Measurements from ENCODE around the gene TMEM231. TPM values are rescaled to one million over a fixed set of nuclear protein-coding genes. Genes with fewer than 3 reads are reported as not detected.
"Not testable (repeated sequence)": the region's sequence is repeated elsewhere in the genome, so short reads cannot be mapped to it uniquely, and the experiment has no call there.

Gene TMEM231
- total RNA-seq, 2 experiments from 2014 or later: 2.1 to 2.3 TPM

DNA sequence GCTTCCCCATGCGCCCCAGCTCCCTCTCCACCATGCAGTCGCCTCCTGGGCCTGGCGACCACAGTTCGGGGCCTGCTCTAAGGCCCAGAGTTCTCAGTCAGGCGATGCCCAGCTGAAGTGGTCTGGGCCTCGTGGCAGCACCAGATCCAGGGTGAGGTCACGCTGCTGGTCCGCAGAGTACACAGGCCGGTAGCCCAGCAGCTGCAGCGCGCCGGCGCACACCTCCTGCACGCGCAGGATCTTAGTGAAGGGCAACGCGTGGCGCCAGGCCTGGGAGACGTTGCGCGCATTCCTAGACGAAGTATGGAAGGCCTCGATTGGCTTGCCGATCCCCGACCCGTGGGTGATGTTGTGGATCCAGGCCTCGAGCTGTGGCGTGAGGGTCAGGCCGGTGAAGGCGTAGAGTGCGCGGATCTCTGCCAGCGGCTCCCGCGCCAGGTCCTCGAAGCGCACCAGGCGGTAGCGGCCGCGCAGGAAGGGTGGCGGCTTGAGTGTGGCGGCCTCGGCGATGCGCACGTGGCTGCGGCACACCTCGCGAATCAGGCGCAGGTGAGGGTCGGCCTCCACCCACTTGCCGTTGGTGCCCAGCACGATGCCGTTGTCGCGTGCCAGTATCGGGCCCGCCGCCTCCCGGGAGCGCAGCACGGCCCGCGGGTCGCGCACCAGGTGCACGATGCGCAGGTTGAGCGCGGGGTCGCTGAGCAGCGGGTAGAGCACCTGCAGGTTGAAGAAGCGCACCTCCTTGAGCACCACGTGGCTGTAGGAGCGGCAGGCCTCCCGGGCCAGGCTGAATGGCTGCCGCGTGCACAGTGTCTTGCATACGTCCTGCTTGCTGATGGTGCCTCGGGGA is 26.8 kb downstream of the TMEM231 start:
- POLR2A ChIA-PET: no interaction called here
- Mint-ChIP-seq H3K27me3 (ENCODE audit: low read depth) (no peaks in the 10 kb centered on the region), H3K4me1 (ENCODE audit: low read depth) (no peaks in the 10 kb centered on the region), H3K4me3 (no peak overlapping the region), H3K27ac (no peak overlapping the region), H3K9me3 (ENCODE audit: insufficient read depth) (no peaks in the 10 kb centered on the region), H3K36me3 (ENCODE audit: low read depth) (no peaks in the 10 kb centered on the region)
- ATAC-seq (no peak), DNase-seq (no peak)
- CTCF ChIA-PET: no interaction called here

DNA sequence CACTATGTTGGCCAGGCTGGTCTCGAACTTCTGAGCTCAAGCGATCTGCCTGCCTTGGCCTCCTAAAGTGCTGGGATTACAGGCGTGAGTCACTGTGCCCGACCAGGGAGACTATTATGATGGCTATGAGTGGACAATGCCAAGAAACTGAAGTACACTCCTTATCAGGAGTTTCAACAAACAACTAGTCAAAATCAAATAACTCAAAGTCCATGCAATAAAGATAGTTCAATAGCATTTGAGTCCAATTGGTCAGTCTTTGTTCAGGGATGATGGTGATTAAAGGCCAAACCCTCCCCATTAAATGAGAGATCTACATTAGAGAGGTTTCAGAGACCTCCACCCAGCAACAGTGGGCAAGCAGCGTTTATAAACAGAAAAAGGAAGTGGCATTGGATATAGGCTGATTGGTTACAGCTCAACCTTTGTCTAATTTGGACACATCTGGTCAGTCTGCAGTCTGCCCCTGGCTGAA is 28.2 kb downstream of the TMEM231 start:
- H3K27me3 Mint-ChIP-seq (ENCODE audit: low read depth): no peaks in the 10 kb centered on the region
- ATAC-seq (no peak), DNase-seq (no peak)
- CTCF ChIA-PET: interaction anchor here (1.3 kb wide), 1 partner anchor 11 kb away, joined by 4 read pairs; no protein-coding TSS in a partner anchor
- no peak overlapping the region for H3K27ac Mint-ChIP-seq
- POLR2A ChIA-PET: no interaction called here
- no peak overlapping the region for H3K4me3 Mint-ChIP-seq
- H3K4me1 Mint-ChIP-seq (ENCODE audit: low read depth): no peaks in the 10 kb centered on the region
- no peaks in the 10 kb centered on the region for H3K36me3 Mint-ChIP-seq (ENCODE audit: low read depth)
- H3K9me3 Mint-ChIP-seq (ENCODE audit: insufficient read depth): no peaks in the 10 kb centered on the region

DNA sequence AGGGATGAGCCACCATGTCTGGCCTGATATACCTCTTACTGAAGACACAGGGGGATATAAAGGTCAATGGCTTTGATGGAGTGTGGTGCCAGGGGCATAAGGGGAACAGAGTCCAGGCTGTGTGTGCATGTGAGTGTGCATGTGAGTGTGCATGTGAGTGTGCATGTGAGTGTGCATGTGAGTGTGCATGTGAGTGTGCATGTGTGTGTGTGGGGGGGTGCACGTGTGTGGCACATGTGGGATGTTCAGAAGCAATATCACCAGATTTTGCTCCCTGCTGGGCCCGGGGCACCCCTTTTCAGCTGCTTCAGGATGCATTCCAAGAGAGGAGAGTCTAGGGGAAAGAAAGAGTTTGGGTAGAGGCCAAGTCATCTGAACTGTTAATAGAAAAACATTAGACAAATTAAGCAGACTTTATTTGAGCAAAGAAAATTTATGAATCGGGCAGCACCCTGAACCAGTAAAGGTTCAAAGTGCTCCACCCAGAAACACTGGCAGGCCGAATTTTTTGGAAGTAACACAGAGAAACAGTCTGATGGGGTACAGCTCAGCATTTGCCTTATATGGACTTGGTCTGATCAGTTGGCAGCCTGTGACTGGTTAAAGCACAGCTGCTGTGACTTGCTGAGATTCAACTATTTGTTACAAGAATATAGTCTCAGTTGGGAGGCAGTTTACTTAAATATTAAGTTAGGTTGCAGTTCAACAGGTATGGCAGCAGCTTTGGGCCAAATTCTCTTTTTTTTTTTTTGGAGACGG is 29.8 kb downstream of the TMEM231 start:
- no peaks in the 10 kb centered on the region for H3K27me3 Mint-ChIP-seq (ENCODE audit: low read depth)
- ATAC-seq: no peak
- CTCF ChIA-PET: no interaction called here

DNA sequence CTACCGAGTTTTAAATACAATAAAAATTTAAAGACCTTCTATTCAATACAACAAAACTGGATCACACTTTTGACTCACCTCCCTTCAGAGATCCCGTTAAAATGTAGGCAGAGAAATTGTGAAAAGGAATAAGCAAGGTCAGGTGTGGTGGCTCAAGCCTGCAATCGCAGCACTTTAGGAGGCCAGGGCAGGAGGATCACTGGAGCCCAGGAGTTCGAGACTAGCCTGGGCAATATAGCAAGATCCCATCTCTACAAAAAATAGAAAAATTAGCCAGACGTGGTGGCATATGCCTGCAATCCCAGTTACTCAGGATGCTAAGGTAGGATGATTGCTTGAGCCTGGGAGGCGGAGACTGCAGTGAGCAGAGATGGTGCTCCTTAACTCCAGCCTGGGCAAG is 36.9 kb downstream of the TMEM231 start:
- ChIA-PET CTCF (interaction anchor here (0.8 to 1.2 kb wide), 2 partner anchors 31 to 102 kb away, joined by 3 to 5 read pairs; no protein-coding TSS in a partner anchor), POLR2A (no interaction called here)
- no peak overlapping the region for H3K27ac Mint-ChIP-seq
- H3K36me3 Mint-ChIP-seq (ENCODE audit: low read depth): no peaks in the 10 kb centered on the region
- H3K4me1 Mint-ChIP-seq (ENCODE audit: low read depth): peaks cover 13% of the 10 kb centered on the region
- DNase-seq: no peak
- H3K27me3 Mint-ChIP-seq (ENCODE audit: low read depth): no peaks in the 10 kb centered on the region
- no peaks in the 10 kb centered on the region for H3K9me3 Mint-ChIP-seq (ENCODE audit: insufficient read depth)
- H3K4me3 Mint-ChIP-seq: no peak overlapping the region
- no peak for ATAC-seq

More for the DNA sequence above, 29.8 kb downstream of the TMEM231 start:
- Mint-ChIP-seq H3K9me3 (ENCODE audit: insufficient read depth) (no peaks in the 10 kb centered on the region), H3K4me1 (ENCODE audit: low read depth) (no peaks in the 10 kb centered on the region), H3K27ac (no peak overlapping the region), H3K36me3 (ENCODE audit: low read depth) (no peaks in the 10 kb centered on the region), H3K4me3 (no peak overlapping the region)
- no peak for DNase-seq
- POLR2A ChIA-PET: interaction anchor here (0.6 to 0.7 kb wide), 2 partner anchors 62 to 704 kb away, joined by 3 read pairs; no protein-coding TSS in a partner anchor

DNA sequence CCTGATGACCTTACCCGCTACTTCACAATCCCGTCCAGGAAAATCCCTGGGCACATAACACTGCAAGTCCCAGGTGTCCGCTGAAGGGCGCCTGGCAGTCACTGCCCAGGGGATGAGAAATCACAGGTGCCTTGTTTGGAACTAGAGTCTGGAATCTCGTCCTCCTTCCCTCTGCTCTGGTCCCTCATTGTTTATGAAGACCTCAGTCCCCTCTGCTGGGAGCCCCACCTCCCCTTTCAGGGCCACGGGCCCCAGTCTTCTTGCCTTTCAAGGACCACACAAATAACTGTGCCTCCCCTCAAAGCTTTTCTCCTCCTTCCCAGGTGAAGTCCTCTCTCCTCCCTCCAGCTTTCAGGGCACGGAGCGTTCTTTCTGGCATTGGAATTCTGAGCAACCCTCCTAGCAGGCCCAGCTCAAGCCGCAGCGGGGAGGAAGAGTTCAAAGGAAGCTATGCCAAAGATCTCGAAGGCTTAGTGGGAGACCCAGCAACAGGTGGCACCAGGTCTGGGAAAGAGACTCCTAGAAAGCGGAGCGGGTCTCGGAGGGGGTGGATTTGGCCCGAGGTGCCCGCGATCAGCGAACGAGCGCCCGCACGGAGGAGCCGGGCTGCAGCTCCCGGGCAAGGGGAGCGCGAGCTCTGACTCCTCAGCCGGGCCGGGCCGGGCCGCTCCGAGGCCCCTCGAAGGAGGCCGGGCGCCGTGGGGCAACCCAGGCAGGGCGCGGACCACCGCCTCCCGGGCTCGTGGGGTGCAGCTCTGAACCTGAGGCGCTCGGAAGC is 39.7 kb downstream of the TMEM231 start:
- ATAC-seq (peak; percentile 50), DNase-seq (peak; percentile 38)
- Mint-ChIP-seq H3K27ac (peak overlapping the region; percentile 8), H3K4me3 (peak overlapping the region; percentile 92), H3K4me1 (ENCODE audit: low read depth) (peaks cover 13% of the 10 kb centered on the region)
- not testable (repeated sequence) for H3K9me3 Mint-ChIP-seq (ENCODE audit: insufficient read depth); H3K27me3 Mint-ChIP-seq (ENCODE audit: low read depth); H3K36me3 Mint-ChIP-seq (ENCODE audit: low read depth)
- ChIA-PET POLR2A (interaction anchor here (0.6 to 2.1 kb wide), 6 partner anchors 49 to 532 kb away, joined by 3 to 7 read pairs (median 6); partner anchors contain the start of genes CFDP1, GABARAPL2 and WDR59), CTCF (interaction anchor here (0.7 to 3.5 kb wide), 39 partner anchors 8 to 490 kb away, joined by 3 to 20 read pairs (median 5); partner anchors contain the start of genes ADAT1, CHST6, GABARAPL2 and KARS1)

DNA sequence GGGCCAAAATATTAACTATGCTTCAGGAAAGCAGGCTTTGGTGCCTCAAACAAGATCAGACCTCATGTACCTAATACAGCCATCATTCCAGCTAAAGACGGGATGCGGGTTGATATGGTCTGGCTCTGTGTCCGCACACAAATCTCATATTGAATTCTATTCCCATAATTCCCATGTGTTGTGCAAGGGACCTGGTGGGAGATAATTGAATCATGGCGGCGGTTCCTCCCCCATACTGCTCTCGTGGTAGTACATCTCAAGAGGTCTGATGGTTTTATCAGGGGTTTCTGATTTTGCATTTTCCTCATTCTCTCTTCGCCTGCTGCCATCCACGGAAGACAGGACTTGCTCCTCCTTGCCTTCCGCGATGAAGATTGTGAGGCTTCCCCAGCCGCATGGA is 41.8 kb downstream of the TMEM231 start:
- ChIA-PET CTCF (interaction anchor here (1.4 kb wide), 1 partner anchor 42 kb away, joined by 5 read pairs; no protein-coding TSS in a partner anchor), POLR2A (no interaction called here)
- no peak overlapping the region for H3K27ac Mint-ChIP-seq
- no peaks in the 10 kb centered on the region for H3K27me3 Mint-ChIP-seq (ENCODE audit: low read depth)
- DNase-seq (no peak), ATAC-seq (no peak)
- H3K36me3 Mint-ChIP-seq (ENCODE audit: low read depth): no peaks in the 10 kb centered on the region
- peaks cover 13% of the 10 kb centered on the region for H3K4me1 Mint-ChIP-seq (ENCODE audit: low read depth)
- H3K4me3 Mint-ChIP-seq: no peak overlapping the region
- H3K9me3 Mint-ChIP-seq (ENCODE audit: insufficient read depth): no peaks in the 10 kb centered on the region

DNA sequence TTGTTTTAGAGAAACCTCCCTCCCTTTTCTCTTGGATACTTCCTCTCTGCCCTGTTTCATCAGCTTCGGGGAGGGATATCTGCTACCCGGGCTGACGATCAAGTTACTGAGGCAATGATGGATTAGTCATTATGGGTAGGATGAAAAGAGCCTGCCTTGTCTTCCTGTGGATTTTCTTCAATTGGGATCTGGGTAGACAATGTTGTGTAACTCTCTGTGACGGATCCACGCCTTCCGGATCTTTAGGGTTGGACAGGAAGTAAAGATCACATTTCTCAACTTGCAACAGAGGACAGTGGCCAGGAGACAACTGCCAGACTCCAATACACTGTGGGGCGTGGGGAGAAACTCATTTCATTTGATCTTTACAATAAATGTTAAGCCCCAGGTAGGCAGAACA is 49.5 kb downstream of the TMEM231 start:
- H3K27ac Mint-ChIP-seq: no peak overlapping the region
- H3K9me3 Mint-ChIP-seq (ENCODE audit: insufficient read depth): no peaks in the 10 kb centered on the region
- no peaks in the 10 kb centered on the region for H3K4me1 Mint-ChIP-seq (ENCODE audit: low read depth)
- ATAC-seq: no peak
- POLR2A ChIA-PET: no interaction called here
- H3K27me3 Mint-ChIP-seq (ENCODE audit: low read depth): peaks cover 25% of the 10 kb centered on the region
- no peaks in the 10 kb centered on the region for H3K36me3 Mint-ChIP-seq (ENCODE audit: low read depth)
- no peak for DNase-seq
- CTCF ChIA-PET: no interaction called here
- no peak overlapping the region for H3K4me3 Mint-ChIP-seq

DNA sequence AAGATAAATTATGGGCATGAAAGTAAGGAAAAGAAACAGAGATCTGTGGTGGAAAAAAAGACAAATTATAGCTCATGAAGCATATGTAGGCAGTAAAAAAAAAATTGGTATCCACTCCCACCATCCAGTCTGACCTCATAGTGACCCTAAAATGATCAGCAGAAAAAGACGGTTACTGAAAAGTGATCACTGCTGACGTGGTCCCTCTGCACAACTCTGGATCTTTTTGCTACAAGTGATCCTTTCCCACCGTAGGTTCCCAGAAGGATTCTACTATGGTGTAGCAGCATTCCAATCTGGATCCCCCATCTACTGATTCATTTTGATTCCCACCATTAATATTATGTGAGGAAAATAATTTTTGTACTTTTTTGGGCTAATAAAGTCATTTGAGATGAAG is 49.9 kb downstream of the TMEM231 start:
- CTCF ChIA-PET: interaction anchor here (0.9 kb wide), 1 partner anchor 11 kb away, joined by 3 read pairs; no protein-coding TSS in a partner anchor
- Mint-ChIP-seq H3K36me3 (ENCODE audit: low read depth) (no peaks in the 10 kb centered on the region), H3K27me3 (ENCODE audit: low read depth) (peaks cover 25% of the 10 kb centered on the region), H3K9me3 (ENCODE audit: insufficient read depth) (no peaks in the 10 kb centered on the region), H3K4me1 (ENCODE audit: low read depth) (no peaks in the 10 kb centered on the region), H3K4me3 (no peak overlapping the region), H3K27ac (no peak overlapping the region)
- POLR2A ChIA-PET: no interaction called here
- no peak for ATAC-seq
- DNase-seq: no peak

DNA sequence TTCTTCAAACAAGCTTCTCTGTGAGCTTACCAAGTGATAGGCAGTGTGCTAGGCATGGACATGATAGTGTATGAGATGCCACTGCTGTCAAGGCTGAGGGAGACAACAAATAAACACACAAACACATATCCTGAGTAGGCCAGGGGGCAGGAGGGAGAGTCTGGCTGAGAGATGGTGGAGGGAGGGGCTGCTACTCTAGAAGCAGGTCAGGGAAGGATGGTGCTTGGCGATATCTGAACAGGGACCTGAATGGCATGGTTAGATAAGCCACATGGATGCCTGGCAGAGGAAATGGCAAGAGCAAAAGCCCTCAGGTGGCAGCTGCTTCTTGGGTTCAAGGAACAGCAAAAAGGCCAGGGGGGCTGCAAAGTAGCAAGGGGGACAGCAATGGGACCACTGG is 52.3 kb downstream of the TMEM231 start:
- DNase-seq: no peak
- POLR2A ChIA-PET: no interaction called here
- H3K4me1 Mint-ChIP-seq (ENCODE audit: low read depth): no peaks in the 10 kb centered on the region
- H3K27ac Mint-ChIP-seq: no peak overlapping the region
- H3K36me3 Mint-ChIP-seq (ENCODE audit: low read depth): no peaks in the 10 kb centered on the region
- ATAC-seq: no peak
- H3K4me3 Mint-ChIP-seq: no peak overlapping the region
- CTCF ChIA-PET: no interaction called here
- peaks cover 25% of the 10 kb centered on the region for H3K27me3 Mint-ChIP-seq (ENCODE audit: low read depth)
- no peaks in the 10 kb centered on the region for H3K9me3 Mint-ChIP-seq (ENCODE audit: insufficient read depth)

DNA sequence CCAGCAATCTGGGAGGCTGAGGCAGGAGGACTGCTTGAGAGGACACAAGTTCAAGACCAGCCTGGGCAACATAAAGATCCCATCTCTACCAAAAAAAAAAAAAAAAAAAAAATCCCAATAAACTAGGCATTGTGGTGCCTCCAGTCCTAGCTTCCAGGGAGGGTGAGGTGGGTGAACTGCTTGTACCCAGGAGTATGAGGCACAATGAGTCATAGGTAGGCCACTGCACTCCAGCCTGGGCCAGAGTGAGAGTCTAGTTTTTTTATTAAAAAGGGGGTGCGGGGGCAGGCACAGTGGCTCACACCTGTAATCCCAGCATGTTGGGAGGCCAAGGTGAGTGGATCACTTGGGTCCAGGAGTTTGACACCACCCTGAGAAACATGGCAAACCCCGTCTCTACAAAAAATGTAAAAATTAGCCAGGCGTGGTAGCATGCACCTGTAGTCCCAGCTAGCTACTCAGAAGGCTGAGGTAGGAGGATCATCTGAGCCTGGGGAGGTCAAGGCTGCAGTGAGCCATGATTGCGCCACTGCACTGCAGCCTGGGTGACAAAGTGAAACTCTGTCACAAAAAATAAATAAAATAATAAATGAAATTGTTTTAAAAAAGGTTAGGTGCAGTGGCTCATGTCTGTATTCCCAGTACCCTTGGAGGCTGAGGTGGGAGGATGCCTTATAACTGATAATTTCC is 53.0 kb downstream of the TMEM231 start:
- CTCF ChIA-PET: no interaction called here
- no peak for ATAC-seq
- Mint-ChIP-seq H3K4me1 (ENCODE audit: low read depth) (no peaks in the 10 kb centered on the region), H3K9me3 (ENCODE audit: insufficient read depth) (no peaks in the 10 kb centered on the region), H3K36me3 (ENCODE audit: low read depth) (no peaks in the 10 kb centered on the region), H3K4me3 (no peak overlapping the region), H3K27me3 (ENCODE audit: low read depth) (peaks cover 19% of the 10 kb centered on the region), H3K27ac (no peak overlapping the region)
- POLR2A ChIA-PET: no interaction called here
- DNase-seq: no peak

DNA sequence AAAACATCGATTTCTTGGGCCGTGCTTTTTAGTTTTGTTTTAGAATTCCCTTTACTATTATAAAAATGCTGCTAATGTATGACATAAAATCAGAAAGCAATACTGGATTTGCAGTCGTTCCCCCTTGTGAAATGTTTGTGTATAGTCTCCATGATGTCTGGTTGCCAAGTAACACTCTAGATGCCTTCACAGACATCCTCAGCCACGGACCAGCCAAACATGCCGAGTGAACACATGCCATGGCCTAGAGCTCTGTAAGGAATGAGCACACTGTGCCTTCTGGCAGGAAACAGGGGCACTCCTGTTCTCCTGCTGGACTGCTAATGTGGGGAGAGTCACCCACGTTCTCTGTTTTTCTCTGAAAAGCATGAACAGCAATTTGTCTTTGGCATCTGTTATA is 54.2 kb downstream of the TMEM231 start:
- peaks cover 17% of the 10 kb centered on the region for H3K27me3 Mint-ChIP-seq (ENCODE audit: low read depth)
- ATAC-seq; H3K9me3 Mint-ChIP-seq (ENCODE audit: insufficient read depth); DNase-seq; H3K4me1 Mint-ChIP-seq (ENCODE audit: low read depth); CTCF ChIA-PET; POLR2A ChIA-PET; H3K36me3 Mint-ChIP-seq (ENCODE audit: low read depth); H3K27ac Mint-ChIP-seq; H3K4me3 Mint-ChIP-seq: not testable (repeated sequence)
